Caco-2 (cell line): ENCODE data around the gene PBRM1. TPM values are rescaled to one million over a fixed set of nuclear protein-coding genes. Genes with fewer than 3 reads are reported as not detected.

Experiments
- BruUV-seq: library from RNA; stranded (reverse); fragments of 400-500 nt; replicated peaks from 2 replicates; lab custom pipeline; 2021; lab: Mats Ljungman, UMichigan
- CTCF ChIA-PET: fragments of 300-600 bp; sonication (Branson Sonifier 250); formaldehyde crosslinking; loops from one replicate; lab custom pipeline; 2022; ENCODE audit warnings: antibody characterized with exemption; lab: Charles Lee
- POLR2A ChIA-PET: fragments of 300-600 bp; sonication (Branson Sonifier 250); formaldehyde crosslinking; loops from one replicate; lab custom pipeline; 2022; ENCODE audit warnings: antibody characterized with exemption; lab: Charles Lee
- DNase-seq, 2 experiments: peaks; one replicate each; pipeline versions ENCODE4 v3.0.0 to v3.0.0-alpha.2; 2020 to 2022
- H3K27me3 ChIP-seq: replicated peaks from 2 replicates; pipeline ENCODE4 v1.6.0; 2011; ENCODE audit warnings: low read length; ENCODE audit not compliant: control insufficient read depth, insufficient read depth
- H3K36me3 ChIP-seq: 2 replicates; pipeline ENCODE4 v1.5.1; 2011; ENCODE audit warnings: low read length; ENCODE audit not compliant: control insufficient read depth, insufficient read depth
- H3K4me1 ChIP-seq: fragments of 250-450 bp; sonication (Bioruptor Pico); 2 replicates; pipeline ENCODE4 v1.5.1; 2020; ENCODE audit warnings: mild to moderate bottlenecking
- H3K4me3 ChIP-seq: 2 replicates; pipeline ENCODE4 v1.5.1; 2011; ENCODE audit warnings: low read depth, mild to moderate bottlenecking, control low read depth, low read length
- H3K9me3 ChIP-seq: fragments of 250-450 bp; sonication (Bioruptor Pico); 2 replicates; pipeline ENCODE4 v1.5.1; 2020; ENCODE audit warnings: mild to moderate bottlenecking, moderate library complexity
- H3K27ac Mint-ChIP-seq: one replicate; pipeline ENCODE4 v1.8.0; 2022; ENCODE audit warnings: mixed read lengths; ENCODE audit not compliant: unreplicated experiment
- H3K27me3 Mint-ChIP-seq: one replicate; pipeline ENCODE4 v1.8.0; 2022; ENCODE audit warnings: mixed read lengths; ENCODE audit not compliant: insufficient read depth, unreplicated experiment
- H3K36me3 Mint-ChIP-seq: one replicate; pipeline ENCODE4 v1.8.0; 2022; ENCODE audit warnings: mild to moderate bottlenecking, mixed read lengths; ENCODE audit not compliant: insufficient read depth, unreplicated experiment
- H3K4me1 Mint-ChIP-seq: one replicate; pipeline ENCODE4 v1.8.0; 2022; ENCODE audit warnings: low read depth, mixed read lengths; ENCODE audit not compliant: unreplicated experiment
- H3K4me3 Mint-ChIP-seq: one replicate; pipeline ENCODE4 v1.8.0; 2022; ENCODE audit warnings: mild to moderate bottlenecking, moderate library complexity, mixed read lengths; ENCODE audit not compliant: unreplicated experiment
- H3K9me3 Mint-ChIP-seq: one replicate; pipeline ENCODE4 v1.8.0; 2022; ENCODE audit warnings: mixed read lengths; ENCODE audit not compliant: unreplicated experiment
- CTCF ChIP-seq, 2 experiments: fragments of 200-600 bp in 1 of 2; IDR thresholded peaks; 1 replicate in 1 of 2; 2 replicates in 1 of 2; pipeline versions ENCODE4 v1.5.1 to v1.8.0; 2011 to 2022; ENCODE audit warnings: antibody characterized with exemption in 1 of 2, control low read depth in 1 of 2, inconsistent platforms in 1 of 2, low read depth in 1 of 2, low read length in 1 of 2, mild to moderate bottlenecking in 1 of 2, moderate library complexity in 1 of 2; ENCODE audit not compliant: insufficient read depth in 1 of 2, severe bottlenecking in 1 of 2, unreplicated experiment in 1 of 2
- intact Hi-C: fragments of 100-400 bp; cut with micrococcal nuclease; formaldehyde crosslinking; loops from one replicate; pipeline ENCODE4 v1.10.0; 2022; ENCODE audit not compliant: unreplicated experiment
- total RNA-seq: library from RNA; stranded (reverse); gene quantifications from 2 replicates; pipeline ENCODE4 v1.2.3, GENCODE V29; 2022

Gene PBRM1
- total RNA-seq, 1 experiment from 2014 or later = 50.7 TPM

DNA sequence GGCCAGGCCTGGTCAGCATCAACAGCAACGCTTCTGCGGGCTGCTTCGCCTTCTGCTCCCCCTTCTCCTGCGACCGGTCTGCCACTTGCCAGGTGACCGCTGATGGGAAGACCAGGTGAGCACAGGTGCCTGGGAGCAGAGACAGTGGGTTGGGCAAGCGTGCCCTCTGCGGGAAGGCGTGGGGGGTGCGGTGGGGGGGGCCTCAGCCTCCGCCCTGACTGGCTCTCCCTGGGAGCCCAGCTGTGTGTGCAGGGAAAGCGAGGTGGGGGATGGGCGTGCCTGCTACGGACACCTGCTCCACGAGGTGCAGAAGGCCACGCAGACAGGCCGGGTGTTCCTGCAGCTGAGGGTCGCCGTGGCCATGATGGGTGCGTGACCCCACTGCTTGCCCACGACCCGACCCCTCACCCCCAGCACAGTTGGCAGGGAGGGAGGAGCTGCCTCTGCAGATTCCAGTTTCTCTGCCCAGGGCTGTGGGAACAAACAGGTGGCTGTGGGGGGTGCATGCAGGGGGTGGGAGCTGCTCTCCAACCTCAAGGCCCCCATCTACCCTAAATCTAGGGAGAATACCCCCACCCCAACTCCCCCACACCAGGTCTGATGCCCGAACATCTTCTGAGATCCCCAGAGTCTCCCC lies 181.8 kb downstream of the PBRM1 start:
- no peak for TF ChIP-seq CTCF (IDR thresholded peaks at IDR 0.05; ENCODE audit: insufficient read depth in 1 of 2, low read depth in 1 of 2, low read length in 1 of 2, severe bottlenecking in 1 of 2, unreplicated experiment in 1 of 2)
- Mint-ChIP-seq H3K4me1 (peaks cover 6% of the 10 kb centered on the region), H3K36me3 (no peaks in the 10 kb centered on the region), H3K4me3 (no peak overlapping the region), H3K27me3 (no peaks in the 10 kb centered on the region), H3K9me3 (no peaks in the 10 kb centered on the region), H3K27ac (no peak overlapping the region)
- BruUV-seq = no TSS peak
- ChIA-PET POLR2A (no interaction called here), CTCF (no interaction called here)
- Histone ChIP-seq H3K4me1 (no peaks in the 10 kb centered on the region), H3K36me3 (no peaks in the 10 kb centered on the region), H3K27me3 (no peaks in the 10 kb centered on the region), H3K4me3 (no peak overlapping the region), H3K9me3 (no peaks in the 10 kb centered on the region)
- intact Hi-C loops = no loop called here
- no peak for DNase-seq

DNA sequence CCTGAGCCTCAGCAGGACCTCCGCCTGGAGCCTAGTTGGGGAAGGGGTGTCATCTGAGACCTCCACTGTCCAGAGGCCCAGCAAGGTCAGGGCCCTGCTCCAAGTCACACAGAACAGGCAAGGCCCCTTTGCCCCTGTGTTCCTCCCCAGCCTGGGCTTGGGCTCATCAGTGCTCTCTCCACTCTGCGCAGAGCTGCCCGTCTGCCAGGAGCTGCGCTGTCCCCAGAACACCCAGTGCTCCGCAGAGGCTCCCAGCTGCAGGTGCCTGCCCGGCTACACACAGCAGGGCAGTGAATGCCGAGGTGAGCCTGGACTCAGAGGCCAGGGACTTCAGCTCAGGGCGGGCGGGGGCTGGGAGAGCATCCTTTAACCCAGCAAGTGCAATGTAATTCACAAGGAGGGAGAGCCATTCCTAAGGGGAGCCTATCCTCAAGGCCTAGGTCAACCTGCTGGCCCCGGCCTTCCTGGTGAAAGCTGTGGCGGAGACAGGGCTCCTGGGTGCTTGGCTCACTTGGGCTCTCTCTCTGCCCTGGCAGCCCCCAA lies 182.8 kb downstream of the PBRM1 start:
- no TSS peak for BruUV-seq
- intact Hi-C loops = no loop called here
- ChIA-PET POLR2A (no interaction called here), CTCF (no interaction called here)
- Histone ChIP-seq H3K4me1 (no peaks in the 10 kb centered on the region), H3K27me3 (no peaks in the 10 kb centered on the region), H3K9me3 (no peaks in the 10 kb centered on the region), H3K36me3 (no peaks in the 10 kb centered on the region), H3K4me3 (no peak overlapping the region)
- TF ChIP-seq CTCF (IDR thresholded peaks at IDR 0.05; ENCODE audit: insufficient read depth in 1 of 2, low read depth in 1 of 2, low read length in 1 of 2, severe bottlenecking in 1 of 2, unreplicated experiment in 1 of 2) = no peak
- Mint-ChIP-seq H3K36me3 (no peaks in the 10 kb centered on the region), H3K4me1 (peaks cover 6% of the 10 kb centered on the region), H3K9me3 (no peaks in the 10 kb centered on the region), H3K4me3 (no peak overlapping the region), H3K27me3 (no peaks in the 10 kb centered on the region), H3K27ac (no peak overlapping the region)
- no peak for DNase-seq

DNA sequence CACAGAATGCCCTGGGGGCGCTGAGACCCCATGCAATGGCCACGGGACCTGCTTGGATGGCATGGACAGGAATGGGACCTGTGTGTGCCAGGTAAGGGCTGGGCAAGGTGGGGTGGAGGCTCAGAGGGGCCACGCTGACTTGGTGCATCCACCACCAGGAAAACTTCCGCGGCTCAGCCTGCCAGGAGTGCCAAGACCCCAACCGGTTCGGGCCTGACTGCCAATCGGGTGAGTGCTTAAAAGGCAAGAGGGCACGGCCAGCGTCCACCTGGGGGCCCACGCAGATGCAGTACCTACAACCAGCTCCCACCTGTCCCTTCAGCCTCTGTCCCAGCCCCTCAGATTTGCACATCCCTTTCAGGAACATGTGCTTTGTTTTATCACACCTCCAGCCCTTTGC lies 183.7 kb downstream of the PBRM1 start:
- ChIA-PET POLR2A (no interaction called here), CTCF (no interaction called here)
- H3K27ac Mint-ChIP-seq = no peak overlapping the region
- H3K4me3 Mint-ChIP-seq = no peak overlapping the region
- no peak for TF ChIP-seq CTCF (IDR thresholded peaks at IDR 0.05; ENCODE audit: insufficient read depth in 1 of 2, low read depth in 1 of 2, low read length in 1 of 2, severe bottlenecking in 1 of 2, unreplicated experiment in 1 of 2)
- H3K27me3 ChIP-seq = no peaks in the 10 kb centered on the region
- H3K36me3 Mint-ChIP-seq = no peaks in the 10 kb centered on the region
- DNase-seq = no peak
- no TSS peak for BruUV-seq
- no peak overlapping the region for H3K4me3 ChIP-seq
- H3K9me3 ChIP-seq = no peaks in the 10 kb centered on the region
- no peaks in the 10 kb centered on the region for H3K9me3 Mint-ChIP-seq
- no peaks in the 10 kb centered on the region for H3K27me3 Mint-ChIP-seq
- intact Hi-C loops = no loop called here
- H3K4me1 ChIP-seq = no peaks in the 10 kb centered on the region
- H3K36me3 ChIP-seq = no peaks in the 10 kb centered on the region
- peaks cover under 1% of the 10 kb centered on the region for H3K4me1 Mint-ChIP-seq
